DND-41 (cell line): ENCODE results near the gene AGO4.

Experiments used
- CTCF ChIP-seq: IDR thresholded peaks from 2 replicates; pipeline ENCODE4 v1.5.1; 2012; ENCODE audit warnings: borderline replicate concordance, low read length, moderate library complexity, mild to moderate bottlenecking; ENCODE audit not compliant: poor library complexity, severe bottlenecking; ENCODE audit errors: extremely low read depth
- EZH2 ChIP-seq: IDR thresholded peaks from 3 replicates; pipeline ENCODE4 v1.6.1; 2012; ENCODE audit warnings: borderline replicate concordance, low read depth, mild to moderate bottlenecking, moderate library complexity, low read length, inconsistent platforms; ENCODE audit not compliant: severe bottlenecking

- TF ChIP-seq CTCF (no peak), EZH2 (no peak)
Observed at GRCh38 chr1:35901235-35901634, 93.4 kb downstream of the AGO4 start.
